ENCODE data around the gene CNIH2. TPM values are rescaled to one million over a fixed set of nuclear protein-coding genes. Genes with fewer than 3 reads are reported as not detected.

CNIH2 gene
- total and polyA plus RNA-seq, 8 donors, result 0.50 to 1.5 (median 0.80) TPM; not detected in 5

- Histone ChIP-seq H3K27ac (no peak overlapping the region), H3K27me3 (no peaks in the 10 kb centered on the region), H3K9me3 (no peaks in the 10 kb centered on the region), H3K36me3 (peaks cover 53 to 100% (median 100%) of the 10 kb centered on the region in 4 donors), H3K4me1 (no peaks in the 10 kb centered on the region), H3K4me3 (no peak overlapping the region)
- intact Hi-C loops (cut with DNase I; ENCODE audit: low total_unique reads), result no loop called here
- DNase-seq, result no peak
- 88 to 92% (median 92%) methylated on average over 6 of the region's 6 CpGs for WGBS, 5 donors
- TF ChIP-seq POLR2AphosphoS5 (IDR thresholded peaks at IDR 0.05) (no peak), CTCF (IDR thresholded peaks at IDR 0.05) (no peak), EP300 (IDR thresholded peaks at IDR 0.05) (no peak), POLR2A (IDR thresholded peaks at IDR 0.05) (no peak)
These were observed 40.1 kb upstream of the CNIH2 start for GRCh38 chr11:66237867-66238266.

GRCh38 chr11:66238786-66239413, 39.1 kb upstream of the CNIH2 start:
- DNase-seq, result no peak
- Histone ChIP-seq H3K36me3 (peaks cover 43 to 100% (median 100%) of the 10 kb centered on the region in 4 donors), H3K4me3 (no peak overlapping the region), H3K27ac (no peak overlapping the region), H3K27me3 (no peaks in the 10 kb centered on the region), H3K9me3 (no peaks in the 10 kb centered on the region), H3K4me1 (no peaks in the 10 kb centered on the region)
- TF ChIP-seq CTCF (IDR thresholded peaks at IDR 0.05), result no peak
- no peak for TF ChIP-seq POLR2AphosphoS5 (IDR thresholded peaks at IDR 0.05)
- TF ChIP-seq EP300 (IDR thresholded peaks at IDR 0.05), result no peak
- no peak for TF ChIP-seq POLR2A (IDR thresholded peaks at IDR 0.05)
- intact Hi-C loops (cut with DNase I; ENCODE audit: low total_unique reads), result no loop called here
- WGBS, 5 donors, result 90 to 94% (median 93%) methylated on average over 14 to 17 of the region's 17 CpGs

GRCh38 chr11:66239511-66239910, 38.5 kb upstream of the CNIH2 start:
- no peak overlapping the region for H3K4me3 ChIP-seq
- no peaks in the 10 kb centered on the region for H3K27me3 ChIP-seq
- no peaks in the 10 kb centered on the region for H3K9me3 ChIP-seq
- no peak for TF ChIP-seq EP300 (IDR thresholded peaks at IDR 0.05)
- no peak for TF ChIP-seq POLR2A (IDR thresholded peaks at IDR 0.05)
- TF ChIP-seq CTCF (IDR thresholded peaks at IDR 0.05), result no peak
- TF ChIP-seq POLR2AphosphoS5 (IDR thresholded peaks at IDR 0.05), result no peak
- no peaks in the 10 kb centered on the region for H3K4me1 ChIP-seq
- 81 to 84% (median 84%) methylated on average over 3 of the region's 3 CpGs for WGBS, 5 donors
- peaks cover 36 to 100% (median 100%) of the 10 kb centered on the region in 4 donors for H3K36me3 ChIP-seq
- no peak for DNase-seq
- no peak overlapping the region for H3K27ac ChIP-seq
- intact Hi-C loops (cut with DNase I; ENCODE audit: low total_unique reads), result no loop called here

- intact Hi-C loops (cut with DNase I; ENCODE audit: low total_unique reads), result no loop called here
- no peak overlapping the region for H3K4me3 ChIP-seq
- no peak for DNase-seq
- H3K36me3 ChIP-seq, result peaks cover 36 to 100% (median 100%) of the 10 kb centered on the region in 4 donors
- no peaks in the 10 kb centered on the region for H3K4me1 ChIP-seq
- 84 to 86% (median 85%) methylated on average over 25 of the region's 25 CpGs for WGBS, 5 donors
- no peaks in the 10 kb centered on the region for H3K9me3 ChIP-seq
- TF ChIP-seq POLR2AphosphoS5 (IDR thresholded peaks at IDR 0.05) (no peak), POLR2A (IDR thresholded peaks at IDR 0.05) (no peak), EP300 (IDR thresholded peaks at IDR 0.05) (no peak), CTCF (IDR thresholded peaks at IDR 0.05) (no peak)
- H3K27me3 ChIP-seq, result no peaks in the 10 kb centered on the region
- H3K27ac ChIP-seq, result no peak overlapping the region
These were observed 37.8 kb upstream of the CNIH2 start for GRCh38 chr11:66239998-66240780.

All from stomach (tissue), 9 donors.